ENCODE data around the gene FAM81A. TPM values are rescaled to one million over a fixed set of nuclear protein-coding genes. Genes with fewer than 3 reads are reported as not detected.

Gene FAM81A
- total RNA-seq, 4 donors from 2014 or later = 1.6 to 2.8 TPM; not detected in 2

DNA sequence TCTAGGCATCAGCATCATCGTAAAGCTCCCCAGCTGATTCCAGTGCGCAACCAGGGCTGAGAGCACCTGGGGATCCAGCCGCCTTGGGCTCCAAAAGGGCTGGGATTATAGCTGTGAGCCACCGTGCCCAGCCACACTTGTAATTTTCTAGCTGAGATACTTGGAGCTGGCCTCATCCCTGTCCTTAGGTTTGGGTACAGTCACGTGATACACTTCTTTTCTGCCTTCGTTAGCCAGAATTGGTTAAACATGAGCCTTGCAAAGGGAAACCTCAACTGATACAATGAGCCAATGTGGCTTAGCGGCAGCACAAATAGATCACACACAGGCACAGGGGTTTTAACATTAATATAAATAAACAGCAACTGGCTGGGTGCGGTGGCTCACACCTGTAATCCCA is 103.8 kb downstream of the FAM81A start:
- TF ChIP-seq, protein P1, sequence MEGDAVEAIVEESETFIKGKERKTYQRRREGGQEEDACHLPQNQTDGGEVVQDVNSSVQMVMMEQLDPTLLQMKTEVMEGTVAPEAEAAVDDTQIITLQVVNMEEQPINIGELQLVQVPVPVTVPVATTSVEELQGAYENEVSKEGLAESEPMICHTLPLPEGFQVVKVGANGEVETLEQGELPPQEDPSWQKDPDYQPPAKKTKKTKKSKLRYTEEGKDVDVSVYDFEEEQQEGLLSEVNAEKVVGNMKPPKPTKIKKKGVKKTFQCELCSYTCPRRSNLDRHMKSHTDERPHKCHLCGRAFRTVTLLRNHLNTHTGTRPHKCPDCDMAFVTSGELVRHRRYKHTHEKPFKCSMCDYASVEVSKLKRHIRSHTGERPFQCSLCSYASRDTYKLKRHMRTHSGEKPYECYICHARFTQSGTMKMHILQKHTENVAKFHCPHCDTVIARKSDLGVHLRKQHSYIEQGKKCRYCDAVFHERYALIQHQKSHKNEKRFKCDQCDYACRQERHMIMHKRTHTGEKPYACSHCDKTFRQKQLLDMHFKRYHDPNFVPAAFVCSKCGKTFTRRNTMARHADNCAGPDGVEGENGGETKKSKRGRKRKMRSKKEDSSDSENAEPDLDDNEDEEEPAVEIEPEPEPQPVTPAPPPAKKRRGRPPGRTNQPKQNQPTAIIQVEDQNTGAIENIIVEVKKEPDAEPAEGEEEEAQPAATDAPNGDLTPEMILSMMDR (IDR thresholded peaks at IDR 0.05) = no peak
- no peak for TF ChIP-seq POLR2A (IDR thresholded peaks at IDR 0.05)
- peaks cover 0 to 7% (median 0%) of the 10 kb centered on the region in 3 donors for H3K4me1 ChIP-seq
- H3K9me3 ChIP-seq = no peaks in the 10 kb centered on the region
- H3K27me3 ChIP-seq = peaks cover 0 to 57% (median 0%) of the 10 kb centered on the region in 4 donors
- no peak overlapping the region for H3K4me3 ChIP-seq
- intact Hi-C loops (cut with DNase I) = loop anchor here (10.0 kb wide), 1 partner anchor 73 kb away; the partner anchor contains the start of gene GCNT3
- no peaks in the 10 kb centered on the region for H3K36me3 ChIP-seq
- WGBS, 2 donors = 73 to 87% methylated on average over 3 to 8 of the region's 8 CpGs
- DNase-seq = no peak
- no peak overlapping the region for H3K27ac ChIP-seq

DNA sequence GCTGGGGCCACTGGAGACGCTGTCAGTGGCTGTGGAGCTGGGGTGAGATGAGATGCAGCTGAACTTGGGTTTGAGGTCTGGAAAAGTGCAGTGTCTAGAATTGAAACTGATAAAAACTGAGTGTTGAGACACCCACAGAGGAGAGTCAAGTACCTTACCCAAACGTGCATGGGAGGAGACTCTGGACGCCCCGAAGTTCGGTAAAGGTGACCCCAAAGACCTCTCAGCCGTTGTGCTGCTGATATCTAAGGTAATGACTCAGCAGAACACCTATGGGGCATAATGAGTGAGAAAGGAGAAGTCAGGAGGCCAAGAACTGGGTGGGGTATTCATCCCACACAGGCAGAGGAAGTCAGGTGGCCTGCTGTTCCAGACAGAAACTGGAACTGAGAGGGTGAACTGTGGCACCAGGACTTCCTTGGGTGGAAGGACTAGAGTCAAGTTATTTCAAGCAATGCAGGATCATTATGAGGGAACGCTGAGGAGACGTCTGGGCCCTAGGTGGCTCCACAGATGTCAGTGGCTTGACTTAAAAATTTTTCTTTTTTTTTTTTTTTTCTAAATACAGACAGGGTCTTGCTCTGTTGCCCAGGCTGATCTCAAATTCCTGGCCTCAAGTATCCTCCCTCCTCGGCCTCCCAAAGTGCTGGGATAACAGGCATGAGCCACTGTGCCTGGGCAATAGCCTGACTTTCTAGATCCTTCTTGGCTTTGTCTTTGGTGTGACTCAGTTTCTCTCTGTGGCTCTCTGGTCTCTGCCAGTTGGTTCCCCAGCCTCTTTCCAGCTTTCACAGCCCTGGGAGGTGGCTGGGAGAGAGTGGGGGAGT is 105.9 kb downstream of the FAM81A start:
- TF ChIP-seq, protein P1 (IDR thresholded peaks at IDR 0.05) = no peak
- TF ChIP-seq POLR2A (IDR thresholded peaks at IDR 0.05) = no peak
- Histone ChIP-seq H3K4me3 (no peak overlapping the region), H3K36me3 (no peaks in the 10 kb centered on the region), H3K27me3 (peaks cover 0 to 77% (median 0%) of the 10 kb centered on the region in 4 donors), H3K27ac (no peak overlapping the region), H3K4me1 (peaks cover 0 to 7% (median 0%) of the 10 kb centered on the region in 3 donors), H3K9me3 (no peaks in the 10 kb centered on the region)
- intact Hi-C loops (cut with DNase I) = loop anchor here (10.0 kb wide), 1 partner anchor 71 kb away; the partner anchor contains the start of gene GCNT3
- 61 to 64% methylated on average over 8 of the region's 9 CpGs for WGBS, 2 donors
- DNase-seq = no peak

- WGBS, 2 donors = 40 to 50% methylated on average over 7 to 8 of the region's 8 CpGs
- intact Hi-C loops (cut with DNase I) = loop anchor here (10.0 kb wide), 1 partner anchor 69 kb away; the partner anchor contains the start of gene GCNT3
- no peak for DNase-seq
Observed at GRCh38 chr15:59545573-59545972, 107.6 kb downstream of the FAM81A start.

DNA sequence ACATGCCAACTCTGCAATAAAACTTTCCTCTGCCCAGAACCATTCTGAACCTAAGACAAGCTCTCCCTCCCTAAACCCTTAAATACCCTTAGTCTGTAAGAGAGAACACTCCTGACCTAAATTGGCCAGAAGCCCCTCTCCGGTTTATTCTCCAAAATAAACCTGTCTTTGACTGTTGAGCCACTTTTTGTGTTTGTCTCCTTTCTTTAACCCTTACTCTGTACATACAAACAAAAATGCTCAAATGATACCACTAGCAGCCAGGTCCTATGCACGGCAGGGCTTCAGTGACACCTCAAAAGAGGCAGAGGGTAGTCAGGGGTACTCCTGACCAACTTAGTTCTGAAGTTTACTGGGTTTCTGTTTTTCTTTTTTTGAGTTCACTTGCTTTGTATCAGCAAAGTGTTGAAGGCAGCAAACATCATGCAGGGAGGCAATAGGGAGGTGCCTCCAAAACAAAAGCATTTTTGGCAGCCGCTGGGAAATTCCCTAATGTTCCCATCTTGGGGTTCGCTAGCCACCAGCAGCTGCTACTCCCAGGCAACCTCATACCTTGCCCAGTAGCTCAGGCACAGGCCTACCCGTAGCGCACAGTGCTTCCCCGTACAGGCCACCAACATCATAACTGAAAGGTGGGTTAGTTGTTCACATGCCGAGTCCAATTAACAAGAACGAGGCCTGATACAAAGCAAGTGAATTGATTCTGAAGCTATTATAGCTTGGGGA is 110.7 kb downstream of the FAM81A start:
- intact Hi-C loops (cut with DNase I) = loop anchor here (10.0 kb wide), 1 partner anchor 66 kb away; the partner anchor contains the start of gene GCNT3
- Histone ChIP-seq H3K27ac (no peak overlapping the region), H3K4me3 (no peak overlapping the region), H3K36me3 (no peaks in the 10 kb centered on the region), H3K9me3 (no peaks in the 10 kb centered on the region), H3K27me3 (peaks cover 0 to 68% (median 0%) of the 10 kb centered on the region in 4 donors), H3K4me1 (peaks cover 0 to 7% (median 0%) of the 10 kb centered on the region in 3 donors)
- 75 to 78% methylated on average over 9 of the region's 9 CpGs for WGBS, 2 donors
- DNase-seq = no peak
- TF ChIP-seq, protein P1 (IDR thresholded peaks at IDR 0.05) = no peak
- no peak for TF ChIP-seq POLR2A (IDR thresholded peaks at IDR 0.05)

More at GRCh38 chr15:59545573-59545972, 107.6 kb downstream of the FAM81A start:
- H3K9me3 ChIP-seq = no peaks in the 10 kb centered on the region
- H3K36me3 ChIP-seq = no peaks in the 10 kb centered on the region
- H3K4me1 ChIP-seq = peaks cover 0 to 7% (median 0%) of the 10 kb centered on the region in 3 donors
- H3K27me3 ChIP-seq = peaks cover 0 to 81% (median 0%) of the 10 kb centered on the region in 4 donors
- H3K4me3 ChIP-seq = no peak overlapping the region
- no peak overlapping the region for H3K27ac ChIP-seq
- TF ChIP-seq, protein P1 (IDR thresholded peaks at IDR 0.05) = no peak
- TF ChIP-seq POLR2A (IDR thresholded peaks at IDR 0.05) = no peak
